Inferior parietal cortex (tissue), 1 donor: ENCODE data around the gene PDRG1.
"Not testable (repeated sequence)": the region's sequence is repeated elsewhere in the genome, so short reads cannot be mapped to it uniquely, and the experiment has no call there.

Source experiments
- DNase-seq: peaks from one replicate; pipeline ENCODE4 v3.0.0-alpha.2; 2016; ENCODE audit errors: extremely low spot score

The PDRG1 gene

GRCh38 chr20:31926493-31926892 is 25.4 kb downstream of the PDRG1 start:
- no peak for DNase-seq

GRCh38 chr20:31925631-31926030 is 26.2 kb downstream of the PDRG1 start:
- DNase-seq: no peak

- no peak for DNase-seq
Observed at GRCh38 chr20:31924561-31924960, 27.3 kb downstream of the PDRG1 start.

- no peak for DNase-seq
Observed at GRCh38 chr20:31923388-31924331, 28.2 kb downstream of the PDRG1 start.

- no peak for DNase-seq
Observed at GRCh38 chr20:31922588-31922987, 29.3 kb downstream of the PDRG1 start.

- no peak for DNase-seq
Observed at GRCh38 chr20:31922181-31922580, 29.7 kb downstream of the PDRG1 start.

GRCh38 chr20:31921480-31921879 is 30.4 kb downstream of the PDRG1 start:
- not testable (repeated sequence) for DNase-seq

- DNase-seq: no peak
Observed at GRCh38 chr20:31920275-31920855, 31.5 kb downstream of the PDRG1 start.

- DNase-seq: no peak
Observed at GRCh38 chr20:31919410-31920155, 32.3 kb downstream of the PDRG1 start.

- no peak for DNase-seq
Observed at GRCh38 chr20:31918466-31919105, 33.3 kb downstream of the PDRG1 start.

- not testable (repeated sequence) for DNase-seq
Observed at GRCh38 chr20:31917962-31918412, 33.9 kb downstream of the PDRG1 start.

GRCh38 chr20:31916708-31917107 is 35.1 kb downstream of the PDRG1 start:
- no peak for DNase-seq

GRCh38 chr20:31915491-31916280 is 36.2 kb downstream of the PDRG1 start:
- DNase-seq: no peak

GRCh38 chr20:31914170-31914569 is 37.7 kb downstream of the PDRG1 start:
- no peak for DNase-seq

GRCh38 chr20:31913431-31914157 is 38.3 kb downstream of the PDRG1 start:
- no peak for DNase-seq

GRCh38 chr20:31910071-31910803 is 41.6 kb downstream of the PDRG1 start:
- DNase-seq: no peak

- DNase-seq: no peak
Observed at GRCh38 chr20:31909253-31910070, 42.4 kb downstream of the PDRG1 start.

GRCh38 chr20:31908424-31908823 is 43.4 kb downstream of the PDRG1 start:
- DNase-seq: no peak

- no peak for DNase-seq
Observed at GRCh38 chr20:31908016-31908415, 43.8 kb downstream of the PDRG1 start.
